Measurements from ENCODE around the gene NIM1K.

DNA sequence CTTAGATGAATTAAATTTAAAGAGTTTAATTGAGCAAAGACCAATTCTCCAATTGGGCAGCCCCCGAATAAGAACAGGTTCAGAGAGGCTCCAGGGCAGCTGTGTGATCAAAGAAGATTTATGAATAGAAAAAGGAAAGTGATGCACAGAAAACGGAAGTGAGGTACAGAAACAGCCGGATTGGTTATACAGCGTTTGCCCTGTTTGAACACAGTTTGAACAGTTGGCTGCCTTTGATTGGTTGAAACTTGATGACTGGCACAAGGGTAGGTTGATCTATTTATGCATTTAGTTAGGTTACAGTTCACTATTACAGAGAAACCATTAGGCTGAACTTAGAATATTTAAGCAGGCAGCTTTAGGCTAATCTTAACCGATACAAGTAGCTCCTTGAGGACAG is 29.5 kb downstream of the NIM1K start:
- TF ChIP-seq POLR2AphosphoS5 (IDR thresholded peaks at IDR 0.05; ENCODE audit: insufficient read depth, low read depth, low read length) (no peak), POLR2A (IDR thresholded peaks at IDR 0.05; ENCODE audit: low read depth, low read length) (no peak)
